Esophagus muscularis mucosa (tissue), 4 donors: ENCODE results near the gene NTM. TPM values are rescaled to one million over a fixed set of nuclear protein-coding genes. Genes with fewer than 3 reads are reported as not detected.

Source experiments
- DNase-seq: peaks from one replicate; pipeline ENCODE4 v3.0.0-alpha.2; 2017; ENCODE audit errors: extremely low spot score
- H3K27ac ChIP-seq, 4 donors: fragments of 200-600 bp; sonication (generic); replicated peaks in 1 of 4; 1 replicate in 3 of 4; 2 replicates in 1 of 4; pipeline ENCODE4 v1.5.1; 2016 to 2019; ENCODE audit warnings: mild to moderate bottlenecking in 1 of 4
- H3K27me3 ChIP-seq, 4 donors: fragments of 200-600 bp; sonication (generic); one replicate each; pipeline versions ENCODE4 v1.5.1 to v1.6.0; 2016 to 2019
- H3K36me3 ChIP-seq, 4 donors: fragments of 200-600 bp; sonication (generic); one replicate each; pipeline ENCODE4 v1.5.1; 2016 to 2019
- H3K4me1 ChIP-seq, 4 donors: fragments of 200-600 bp; sonication (generic); one replicate each; pipeline ENCODE4 v1.5.1; 2016 to 2019
- H3K4me3 ChIP-seq, 4 donors: fragments of 200-600 bp; sonication (generic); 1 replicate in 2 of 4; 2 replicates in 2 of 4; pipeline ENCODE4 v1.5.1; 2016 to 2019; ENCODE audit warnings: mild to moderate bottlenecking in 4 of 4, moderate library complexity in 1 of 4
- H3K9me3 ChIP-seq, 4 donors: fragments of 200-600 bp; sonication (generic); 1 replicate in 3 of 4; 2 replicates in 1 of 4; pipeline ENCODE4 v1.5.1; 2016 to 2019
- CTCF ChIP-seq, 3 experiments: fragments of 200-600 bp in 2 of 3; fragments of 450-650 bp in 1 of 3; sonication (generic) in 2 of 3; IDR thresholded peaks; one replicate each; pipeline ENCODE4 v1.5.1; 2017 to 2019; ENCODE audit warnings: antibody characterized with exemption in 3 of 3, mild to moderate bottlenecking in 2 of 3, moderate library complexity in 1 of 3
- EP300 ChIP-seq: sonication (generic); formaldehyde crosslinking; IDR thresholded peaks from one replicate; pipeline ENCODE4 v1.6.1; 2017; ENCODE audit warnings: antibody characterized with exemption
- POLR2A ChIP-seq: fragments of 450-650 bp; IDR thresholded peaks from one replicate; pipeline ENCODE4 v1.6.1; 2017; ENCODE audit warnings: antibody characterized with exemption, moderate library complexity, mild to moderate bottlenecking, low read depth
- POLR2AphosphoS5 ChIP-seq, 2 donors: sonication (generic); formaldehyde crosslinking; IDR thresholded peaks; one replicate each; pipeline ENCODE4 v1.6.1; 2017; ENCODE audit warnings: antibody characterized with exemption in 2 of 2
- WGBS: methylation state at CpG from one replicate; pipeline ENCODE4 v1.1.5; 2018; 5-methylcytosine and 5-hydroxymethylcytosine counted together
- intact Hi-C: fragments of 100-400 bp; cut with DNase I; formaldehyde crosslinking; loops from one replicate; pipeline ENCODE4 v1.15.1; 2023
- total RNA-seq, 4 donors: library from RNA; depleted of rRNA; stranded (reverse); fragments of >200 nt; gene quantifications; one replicate each; pipeline versions ENCODE4 v1.1.0 to v1.2.1, GENCODE V29; 2016

Gene NTM
- total RNA-seq, 4 donors from 2014 or later = 5.6 to 25.3 (median 8.3) TPM

GRCh38 chr11:131633921-131634715, 263.7 kb downstream of the NTM start:
- no peak overlapping the region for H3K4me3 ChIP-seq
- H3K9me3 ChIP-seq = no peaks in the 10 kb centered on the region
- intact Hi-C loops = no loop called here
- no peak overlapping the region for H3K27ac ChIP-seq
- no peaks in the 10 kb centered on the region for H3K4me1 ChIP-seq
- H3K36me3 ChIP-seq = no peaks in the 10 kb centered on the region
- WGBS = 81% methylated on average over 8 of the region's 8 CpGs
- no peak for DNase-seq
- TF ChIP-seq EP300 = no peak
- TF ChIP-seq POLR2A = no peak
- TF ChIP-seq CTCF (IDR thresholded peaks at IDR 0.05) = no peak
- TF ChIP-seq POLR2AphosphoS5 (IDR thresholded peaks at IDR 0.05) = no peak
- no peaks in the 10 kb centered on the region for H3K27me3 ChIP-seq

DNA sequence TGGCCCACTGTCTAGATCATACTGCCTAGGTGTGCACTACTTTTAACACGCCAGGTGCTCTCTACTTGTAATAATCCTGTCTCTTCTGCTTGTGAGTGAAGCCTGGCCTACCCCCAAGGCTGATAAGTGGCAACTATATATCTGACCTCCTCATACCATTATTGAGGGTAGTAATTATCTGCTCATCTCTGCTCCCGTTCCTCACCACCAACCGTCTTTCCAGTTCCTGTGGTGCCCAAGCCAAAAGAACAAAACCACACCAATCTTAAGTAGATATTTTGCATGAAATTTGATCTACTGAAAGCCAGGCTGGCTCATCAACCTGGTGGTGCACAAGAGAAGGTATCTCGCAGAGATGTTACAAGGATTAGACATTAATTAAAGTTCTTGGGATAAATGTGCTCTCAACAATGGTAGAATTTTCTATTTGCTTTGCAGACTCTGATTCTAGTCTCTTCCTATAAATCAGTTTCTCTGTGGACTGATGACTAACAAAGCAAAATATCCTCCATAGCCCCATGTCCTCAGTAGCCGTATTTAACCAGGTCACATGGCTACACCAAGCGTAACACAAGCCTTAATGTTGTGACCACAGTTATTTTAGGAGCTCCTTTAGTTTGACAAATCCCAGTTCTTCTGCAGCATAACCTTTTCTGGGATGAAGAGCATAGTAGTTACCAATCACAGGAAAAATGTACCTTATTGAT, 267.2 kb downstream of the NTM start:
- Histone ChIP-seq H3K4me3 (no peak overlapping the region), H3K4me1 (no peaks in the 10 kb centered on the region), H3K9me3 (no peaks in the 10 kb centered on the region), H3K27me3 (no peaks in the 10 kb centered on the region), H3K27ac (no peak overlapping the region), H3K36me3 (no peaks in the 10 kb centered on the region)
- 78% methylated on average over 6 of the region's 6 CpGs for WGBS
- DNase-seq = no peak
- TF ChIP-seq CTCF (IDR thresholded peaks at IDR 0.05) (no peak), POLR2A (no peak), EP300 (no peak), POLR2AphosphoS5 (IDR thresholded peaks at IDR 0.05) (no peak)
- intact Hi-C loops = no loop called here

GRCh38 chr11:131638889-131639288, 268.5 kb downstream of the NTM start:
- Histone ChIP-seq H3K36me3 (no peaks in the 10 kb centered on the region), H3K4me3 (no peak overlapping the region), H3K27ac (no peak overlapping the region), H3K4me1 (no peaks in the 10 kb centered on the region), H3K27me3 (no peaks in the 10 kb centered on the region), H3K9me3 (no peaks in the 10 kb centered on the region)
- TF ChIP-seq POLR2A = no peak
- TF ChIP-seq EP300 = no peak
- no peak for TF ChIP-seq CTCF (IDR thresholded peaks at IDR 0.05)
- no peak for TF ChIP-seq POLR2AphosphoS5 (IDR thresholded peaks at IDR 0.05)
- WGBS = 81% methylated on average over 3 of the region's 3 CpGs
- intact Hi-C loops = no loop called here
- DNase-seq = no peak

DNA sequence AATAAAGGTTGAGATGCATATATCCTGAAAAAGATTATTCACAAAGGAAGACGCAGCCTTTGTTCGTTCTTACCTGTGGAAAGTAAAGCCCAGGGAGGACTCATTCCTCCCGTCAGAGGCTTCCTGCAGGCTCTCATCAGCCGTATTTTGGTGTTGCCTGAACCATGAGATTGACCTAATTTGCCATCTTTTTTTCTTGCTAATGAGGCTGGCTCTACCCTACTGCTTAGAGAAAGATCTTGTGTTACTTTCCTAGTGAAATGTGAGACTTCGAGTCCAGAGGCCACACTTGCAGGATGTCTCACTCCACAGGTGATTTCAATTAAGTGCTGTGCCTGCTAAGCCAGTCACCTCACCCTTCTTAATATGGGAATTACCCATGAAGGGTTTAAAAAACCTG, 269.9 kb downstream of the NTM start:
- 69% methylated on average over 5 of the region's 5 CpGs for WGBS
- Histone ChIP-seq H3K9me3 (no peaks in the 10 kb centered on the region), H3K27me3 (no peaks in the 10 kb centered on the region), H3K27ac (no peak overlapping the region), H3K4me3 (no peak overlapping the region), H3K36me3 (no peaks in the 10 kb centered on the region), H3K4me1 (no peaks in the 10 kb centered on the region)
- intact Hi-C loops = no loop called here
- TF ChIP-seq POLR2A = no peak
- TF ChIP-seq POLR2AphosphoS5 (IDR thresholded peaks at IDR 0.05) = no peak
- no peak for TF ChIP-seq CTCF (IDR thresholded peaks at IDR 0.05)
- no peak for TF ChIP-seq EP300
- DNase-seq = no peak
